Occipital lobe (tissue), 2 donors: ENCODE data around the gene TTLL5. TPM values are rescaled to one million over a fixed set of nuclear protein-coding genes. Genes with fewer than 3 reads are reported as not detected.

Experiments
- DNase-seq: peaks from one replicate; lab custom pipeline; 2025; lab: John Stamatoyannopoulos, UW
- total RNA-seq: library from RNA; depleted of rRNA; stranded (reverse); fragments of >200 nt; gene quantifications from one replicate; pipeline ENCODE4 v1.2.3, GENCODE V29; 2014

Gene TTLL5
- total RNA-seq, 1 donor from 2014 or later, result 36.7 TPM

- DNase-seq, result no peak
Observed at GRCh38 chr14:75727124-75727523, 66.1 kb downstream of the TTLL5 start.

GRCh38 chr14:75732888-75733287, 71.8 kb downstream of the TTLL5 start:
- DNase-seq, result no peak

GRCh38 chr14:75734854-75735253, 73.8 kb downstream of the TTLL5 start:
- DNase-seq, result no peak

- DNase-seq, result no peak
Observed at GRCh38 chr14:75736845-75737485, 75.9 kb downstream of the TTLL5 start.

GRCh38 chr14:75738192-75738591, 77.1 kb downstream of the TTLL5 start:
- no peak for DNase-seq

GRCh38 chr14:75742867-75743266, 81.8 kb downstream of the TTLL5 start:
- DNase-seq, result no peak

GRCh38 chr14:75747899-75748298, 86.9 kb downstream of the TTLL5 start:
- DNase-seq, result no peak

- DNase-seq, result no peak
Observed at GRCh38 chr14:75748336-75748735, 87.3 kb downstream of the TTLL5 start.

- no peak for DNase-seq
Observed at GRCh38 chr14:75751296-75751695, 90.2 kb downstream of the TTLL5 start.

- no peak for DNase-seq
Observed at GRCh38 chr14:75752086-75752485, 91.0 kb downstream of the TTLL5 start.

GRCh38 chr14:75752907-75753594, 92.0 kb downstream of the TTLL5 start:
- no peak for DNase-seq

GRCh38 chr14:75753696-75754095, 92.7 kb downstream of the TTLL5 start:
- DNase-seq, result no peak

GRCh38 chr14:75757644-75758402, 96.8 kb downstream of the TTLL5 start:
- no peak for DNase-seq

GRCh38 chr14:75764020-75764419, 103.0 kb downstream of the TTLL5 start:
- no peak for DNase-seq

- DNase-seq, result no peak
Observed at GRCh38 chr14:75769047-75769685, 108.1 kb downstream of the TTLL5 start.

- DNase-seq, result no peak
Observed at GRCh38 chr14:75770635-75771034, 109.6 kb downstream of the TTLL5 start.

- no peak for DNase-seq
Observed at GRCh38 chr14:75771595-75771994, 110.5 kb downstream of the TTLL5 start.

GRCh38 chr14:75773046-75773445, 112.0 kb downstream of the TTLL5 start:
- no peak for DNase-seq

GRCh38 chr14:75781096-75781495, 120.0 kb downstream of the TTLL5 start:
- DNase-seq, result no peak

GRCh38 chr14:75783184-75783583, 122.1 kb downstream of the TTLL5 start:
- DNase-seq, result no peak

- DNase-seq, result no peak
Observed at GRCh38 chr14:75783602-75784313, 122.7 kb downstream of the TTLL5 start.
